OCI-LY1 (cell line): ENCODE measurements around the gene SLC24A5.

Experiments
- EZH2 ChIP-seq: fragments of 200-600 bp; sonication (generic), shearing (Covaris generic); IDR thresholded peaks from 2 replicates; pipeline ENCODE4 v1.8.0; 2017; ENCODE audit warnings: borderline replicate concordance, mixed run types, mild to moderate bottlenecking, antibody characterized with exemption, low read length, moderate library complexity, mixed read lengths
- TF ChIP-seq, protein P1 (sequence below): fragments of 200-600 bp; sonication (generic), shearing (Covaris generic); IDR thresholded peaks from 2 replicates; pipeline ENCODE4 v1.5.1; 2017; ENCODE audit warnings: mild to moderate bottlenecking, antibody characterized with exemption, low read length, moderate library complexity, mixed read lengths

DNA sequence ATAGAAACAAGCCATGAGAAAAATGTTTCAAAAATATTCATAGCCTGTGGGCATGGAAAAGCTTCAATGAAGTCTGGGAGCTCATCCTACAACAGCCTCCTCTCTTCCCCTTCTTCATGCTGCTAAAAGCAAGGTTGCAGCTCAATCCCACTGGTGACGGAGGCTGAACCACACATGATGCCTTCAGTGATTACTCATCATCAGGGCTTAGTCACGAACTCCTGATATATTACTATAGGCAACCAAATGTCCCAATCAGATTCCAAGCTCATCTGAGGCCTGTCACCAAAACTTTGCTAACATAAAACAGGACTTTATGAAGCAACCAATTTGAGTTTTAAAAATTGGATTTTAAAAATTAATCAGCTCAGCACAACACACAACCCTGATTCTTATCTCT lies 24.0 kb upstream of the SLC24A5 start:
- TF ChIP-seq, protein P1, sequence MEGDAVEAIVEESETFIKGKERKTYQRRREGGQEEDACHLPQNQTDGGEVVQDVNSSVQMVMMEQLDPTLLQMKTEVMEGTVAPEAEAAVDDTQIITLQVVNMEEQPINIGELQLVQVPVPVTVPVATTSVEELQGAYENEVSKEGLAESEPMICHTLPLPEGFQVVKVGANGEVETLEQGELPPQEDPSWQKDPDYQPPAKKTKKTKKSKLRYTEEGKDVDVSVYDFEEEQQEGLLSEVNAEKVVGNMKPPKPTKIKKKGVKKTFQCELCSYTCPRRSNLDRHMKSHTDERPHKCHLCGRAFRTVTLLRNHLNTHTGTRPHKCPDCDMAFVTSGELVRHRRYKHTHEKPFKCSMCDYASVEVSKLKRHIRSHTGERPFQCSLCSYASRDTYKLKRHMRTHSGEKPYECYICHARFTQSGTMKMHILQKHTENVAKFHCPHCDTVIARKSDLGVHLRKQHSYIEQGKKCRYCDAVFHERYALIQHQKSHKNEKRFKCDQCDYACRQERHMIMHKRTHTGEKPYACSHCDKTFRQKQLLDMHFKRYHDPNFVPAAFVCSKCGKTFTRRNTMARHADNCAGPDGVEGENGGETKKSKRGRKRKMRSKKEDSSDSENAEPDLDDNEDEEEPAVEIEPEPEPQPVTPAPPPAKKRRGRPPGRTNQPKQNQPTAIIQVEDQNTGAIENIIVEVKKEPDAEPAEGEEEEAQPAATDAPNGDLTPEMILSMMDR, result no peak
- no peak for TF ChIP-seq EZH2
